ENCODE measurements around the gene PFN3. TPM values are rescaled to one million over a fixed set of nuclear protein-coding genes. Genes with fewer than 3 reads are reported as not detected.
"Not testable (repeated sequence)": the region's sequence is repeated elsewhere in the genome, so short reads cannot be mapped to it uniquely, and the experiment has no call there.

The PFN3 gene
- polyA plus RNA-seq, 3 donors from 2014 or later, result not detected

DNA sequence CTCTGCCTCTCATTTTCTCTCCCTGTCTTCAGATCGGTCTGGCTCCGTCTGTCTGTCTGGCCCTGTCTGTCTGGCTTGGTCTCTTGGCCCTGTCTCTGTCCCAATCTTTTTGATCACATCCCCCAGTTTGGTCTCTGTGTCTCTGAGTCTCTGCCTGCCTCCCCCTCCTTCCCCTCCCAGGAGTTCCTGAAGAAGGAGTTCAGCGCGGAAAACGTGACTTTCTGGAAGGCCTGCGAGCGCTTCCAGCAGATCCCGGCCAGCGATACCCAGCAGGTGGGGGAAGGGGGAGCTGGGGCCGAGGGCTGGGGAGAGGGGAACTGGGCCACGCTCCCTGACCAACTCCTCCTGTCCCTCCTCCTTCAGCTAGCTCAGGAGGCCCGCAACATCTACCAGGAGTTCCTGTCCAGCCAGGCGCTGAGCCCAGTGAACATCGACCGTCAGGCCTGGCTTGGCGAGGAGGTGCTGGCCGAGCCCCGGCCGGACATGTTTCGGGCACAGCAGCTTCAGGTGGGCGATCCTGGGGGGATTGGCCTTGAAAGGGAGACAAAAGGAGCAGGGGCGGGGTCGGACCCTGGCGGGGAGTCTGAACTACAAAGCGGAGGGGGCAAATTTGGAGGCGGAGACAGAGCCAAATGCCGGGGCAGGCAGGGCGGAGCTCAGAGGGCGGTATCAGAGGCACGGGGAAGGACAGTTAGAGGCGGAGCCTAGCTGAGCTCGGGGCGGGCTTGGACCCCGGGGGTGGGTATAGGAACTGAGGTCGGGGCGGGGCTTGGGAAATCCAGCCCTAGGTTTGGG, 33.7 kb downstream of the PFN3 start:
- Mint-ChIP-seq H3K4me1 (peaks cover 39 to 44% of the 10 kb centered on the region in 2 donors), H3K4me3 (peak overlapping the region in 1 of 5 donors; percentile 47), H3K36me3 (peaks cover 13 to 18% (median 14%) of the 10 kb centered on the region in 3 donors), H3K27ac (no peak overlapping the region), H3K27me3 (ENCODE audit: low read depth in 3 of 3) (peaks cover 0 to 4% (median 1%) of the 10 kb centered on the region in 3 donors), H3K9me3 (no peaks in the 10 kb centered on the region)
- DNase-seq, result no peak

DNA sequence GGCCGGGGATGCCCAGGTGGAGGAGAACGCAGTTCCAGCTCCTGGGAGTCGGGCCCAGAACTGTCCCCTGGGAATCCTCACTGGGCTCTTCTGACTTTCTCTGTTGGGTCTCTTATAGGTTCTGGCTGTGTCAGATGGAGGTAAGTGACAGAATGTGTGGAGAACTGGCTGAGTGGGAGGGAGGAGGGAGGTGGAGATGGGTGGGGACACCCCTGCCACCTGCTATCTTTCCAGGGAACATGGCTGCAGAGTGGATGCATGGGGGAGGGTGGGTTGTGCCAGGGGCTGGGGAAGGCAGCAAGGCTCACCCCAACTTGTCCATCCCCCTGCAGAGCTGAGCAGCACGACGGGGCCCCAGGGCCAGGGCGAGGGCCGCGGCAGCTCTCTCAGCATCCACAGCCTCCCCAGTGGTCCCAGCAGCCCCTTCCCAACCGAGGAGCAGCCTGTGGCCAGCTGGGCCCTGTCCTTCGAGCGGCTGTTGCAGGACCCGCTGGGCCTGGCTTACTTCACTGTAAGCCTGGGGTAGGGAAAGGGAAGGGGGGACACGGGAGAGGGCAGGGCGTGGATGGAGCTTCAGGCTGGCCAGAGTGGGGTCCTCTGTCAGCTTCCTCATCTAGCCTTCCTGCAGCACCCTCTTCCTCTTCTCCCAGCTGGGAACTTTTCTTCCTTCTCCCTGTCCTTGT, 34.5 kb downstream of the PFN3 start:
- H3K4me3 Mint-ChIP-seq, result peak overlapping the region in 1 of 5 donors; percentile 47
- no peaks in the 10 kb centered on the region for H3K9me3 Mint-ChIP-seq
- H3K27me3 Mint-ChIP-seq (ENCODE audit: low read depth in 3 of 3), result peaks cover 0 to 3% (median 1%) of the 10 kb centered on the region in 3 donors
- no peak for DNase-seq
- no peak overlapping the region for H3K27ac Mint-ChIP-seq
- peaks cover 42 to 44% of the 10 kb centered on the region in 2 donors for H3K4me1 Mint-ChIP-seq
- H3K36me3 Mint-ChIP-seq, result peaks cover 13 to 18% (median 14%) of the 10 kb centered on the region in 3 donors

DNA sequence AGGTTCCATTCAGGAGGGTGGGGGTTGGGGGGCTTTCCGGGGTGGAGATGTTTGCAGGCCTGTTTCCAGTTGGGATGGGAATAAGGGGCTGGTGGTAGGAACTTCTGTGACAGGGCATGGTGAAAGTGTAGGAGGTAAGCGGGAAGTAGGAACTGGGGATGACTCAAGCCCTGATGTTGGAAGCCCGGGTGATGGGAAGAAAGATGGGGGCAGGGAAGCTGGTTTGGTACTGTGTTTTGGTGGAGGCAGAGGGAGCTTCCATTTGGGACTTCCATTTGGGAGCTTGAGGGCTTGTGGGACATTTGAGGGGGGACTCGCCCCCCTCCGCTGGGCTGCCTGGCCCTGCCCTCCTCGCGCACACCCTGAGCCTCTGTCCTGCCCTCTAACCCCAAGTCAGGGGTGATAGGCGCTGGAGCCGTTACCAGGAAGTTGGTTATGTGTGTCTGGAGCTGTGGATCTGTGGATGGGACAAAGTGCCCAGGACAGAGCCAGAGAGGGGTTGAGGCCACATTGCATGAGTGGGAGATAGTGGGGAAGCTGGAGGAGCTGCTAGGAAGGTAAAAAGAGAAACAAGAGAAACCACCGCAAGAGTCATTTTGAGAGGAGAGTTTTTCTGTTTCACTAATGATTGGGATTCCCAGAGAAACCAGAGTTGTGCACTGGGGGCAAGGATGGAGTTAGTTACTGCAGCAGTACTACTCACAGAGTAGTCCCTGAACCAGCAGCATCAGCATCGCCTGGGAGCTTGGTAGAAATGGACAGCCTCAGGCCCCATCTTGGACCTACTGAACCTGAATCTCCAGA, 36.1 kb downstream of the PFN3 start:
- Mint-ChIP-seq H3K36me3 (peaks cover 13 to 16% (median 13%) of the 10 kb centered on the region in 3 donors), H3K4me3 (peak overlapping the region in 2 of 5 donors; percentile 36 to 49), H3K27ac (peak overlapping the region in 3 of 6 donors; percentile 18 to 57 (median 28)), H3K9me3 (no peaks in the 10 kb centered on the region), H3K27me3 (ENCODE audit: low read depth in 3 of 3) (peaks cover 0 to 3% (median 1%) of the 10 kb centered on the region in 3 donors), H3K4me1 (peaks cover 48 to 56% of the 10 kb centered on the region in 2 donors)
- DNase-seq, result no peak

GRCh38 chr5:177363565-177363964, 36.9 kb downstream of the PFN3 start:
- H3K9me3 Mint-ChIP-seq, result no peaks in the 10 kb centered on the region
- H3K27me3 Mint-ChIP-seq (ENCODE audit: low read depth in 3 of 3), result peaks cover 1 to 6% (median 3%) of the 10 kb centered on the region in 3 donors
- H3K36me3 Mint-ChIP-seq, result peaks cover 5 to 8% (median 6%) of the 10 kb centered on the region in 3 donors
- peaks cover 48 to 57% of the 10 kb centered on the region in 2 donors for H3K4me1 Mint-ChIP-seq
- peak overlapping the region in 2 of 5 donors; percentile 77 to 81 for H3K4me3 Mint-ChIP-seq
- H3K27ac Mint-ChIP-seq, result peak overlapping the region in 1 of 6 donors; percentile 64
- no peak for DNase-seq

DNA sequence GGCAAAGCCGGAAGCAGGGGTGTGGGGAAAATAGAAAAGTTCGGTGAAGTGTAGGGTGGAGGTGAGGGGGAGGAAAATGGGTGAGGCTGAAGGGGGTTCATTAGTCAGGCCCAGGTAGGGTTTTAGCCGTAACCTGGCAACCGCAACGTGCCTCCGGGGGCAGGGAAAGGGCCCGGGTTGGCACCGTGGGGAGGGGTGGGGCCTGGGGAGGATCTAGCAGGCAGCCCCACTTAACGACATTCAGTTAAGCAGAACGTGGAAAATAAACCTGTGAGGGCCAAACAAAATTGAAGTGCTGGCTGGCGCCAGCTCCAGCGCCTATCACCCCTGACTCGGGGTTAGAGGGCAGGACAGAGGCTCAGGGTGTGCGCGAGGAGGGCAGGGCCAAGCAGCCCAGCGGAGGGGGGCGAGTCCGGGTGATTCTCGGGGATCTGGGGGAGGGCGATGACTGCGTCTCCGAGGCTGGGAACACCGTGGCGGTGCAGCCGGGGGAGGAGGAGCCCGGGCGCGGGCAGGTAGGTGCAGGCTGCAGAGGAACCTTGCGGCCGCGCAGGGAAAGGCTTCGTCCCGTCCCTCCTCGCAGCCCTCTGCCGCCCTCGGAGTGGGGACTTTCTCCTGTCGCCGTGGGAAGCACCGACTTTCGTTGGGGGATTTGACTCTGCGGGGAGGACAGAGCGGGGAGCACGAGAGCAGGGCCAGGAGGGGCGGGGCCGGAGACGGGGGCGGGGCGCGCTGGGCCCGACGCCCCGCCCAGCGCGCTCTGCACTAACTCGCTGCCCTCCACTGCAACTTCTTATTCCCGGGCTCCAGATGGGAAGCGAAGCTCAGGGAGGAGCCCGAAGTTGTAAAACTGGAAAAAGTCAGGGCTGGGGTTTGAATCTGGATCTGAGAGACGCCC, 37.6 kb downstream of the PFN3 start:
- Mint-ChIP-seq H3K9me3 (no peaks in the 10 kb centered on the region), H3K4me1 (peaks cover 49 to 56% of the 10 kb centered on the region in 2 donors), H3K27ac (peak overlapping the region; percentile 49 to 89 (median 68)), H3K36me3 (peaks cover 0 to 3% (median 0%) of the 10 kb centered on the region in 3 donors), H3K4me3 (peak overlapping the region; percentile 71 to 81 (median 77)), H3K27me3 (ENCODE audit: low read depth in 3 of 3) (peaks cover 1 to 9% (median 7%) of the 10 kb centered on the region in 3 donors)
- DNase-seq, result peak; percentile 35 to 46 (median 40)

GRCh38 chr5:177362292-177362609, 38.2 kb downstream of the PFN3 start:
- peaks cover 0 to 3% (median 0%) of the 10 kb centered on the region in 3 donors for H3K36me3 Mint-ChIP-seq
- H3K9me3 Mint-ChIP-seq, result no peaks in the 10 kb centered on the region
- peaks cover 55 to 61% of the 10 kb centered on the region in 2 donors for H3K4me1 Mint-ChIP-seq
- H3K27me3 Mint-ChIP-seq (ENCODE audit: low read depth in 3 of 3), result peaks cover 4 to 15% (median 12%) of the 10 kb centered on the region in 3 donors
- DNase-seq, result no peak
- peak overlapping the region; percentile 33 to 81 (median 59) for H3K4me3 Mint-ChIP-seq
- H3K27ac Mint-ChIP-seq, result peak overlapping the region; percentile 36 to 68 (median 62)

- peak overlapping the region; percentile 36 to 68 (median 62) for H3K27ac Mint-ChIP-seq
- DNase-seq, result no peak
- no peaks in the 10 kb centered on the region for H3K9me3 Mint-ChIP-seq
- H3K4me3 Mint-ChIP-seq, result peak overlapping the region; percentile 33 to 81 (median 59)
- peaks cover 61 to 67% of the 10 kb centered on the region in 2 donors for H3K4me1 Mint-ChIP-seq
- peaks cover 3 to 16% (median 15%) of the 10 kb centered on the region in 3 donors for H3K27me3 Mint-ChIP-seq (ENCODE audit: low read depth in 3 of 3)
- peaks cover 0 to 3% (median 0%) of the 10 kb centered on the region in 3 donors for H3K36me3 Mint-ChIP-seq
Measured at GRCh38 chr5:177361418-177362291, 38.8 kb downstream of the PFN3 start.

DNA sequence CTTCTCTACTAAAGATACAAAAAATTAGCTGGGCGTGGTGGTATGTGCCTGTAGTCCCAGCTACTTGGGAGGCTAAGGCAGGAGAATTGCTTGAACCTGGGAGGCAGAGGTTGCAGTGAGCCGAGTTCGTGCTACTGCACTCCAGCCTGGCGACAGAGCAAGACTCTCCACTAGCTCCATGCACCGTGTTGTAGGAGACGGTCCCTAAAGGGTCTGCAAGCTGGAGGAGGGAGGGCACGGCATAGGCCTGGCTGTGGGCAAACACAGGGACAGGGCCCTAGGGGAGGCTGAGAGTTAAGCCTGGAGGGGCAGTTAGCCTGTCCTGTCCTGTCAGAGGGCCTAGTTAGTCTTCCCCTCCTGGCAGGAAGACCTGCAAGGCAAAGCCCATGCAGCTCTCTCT, 39.7 kb downstream of the PFN3 start:
- Mint-ChIP-seq H3K27ac (peak overlapping the region in 2 of 6 donors; percentile 58 to 68), H3K4me3 (peak overlapping the region in 1 of 5 donors; percentile 18), H3K27me3 (ENCODE audit: low read depth in 3 of 3) (peaks cover 3 to 16% (median 15%) of the 10 kb centered on the region in 3 donors), H3K4me1 (peaks cover 70 to 77% of the 10 kb centered on the region in 2 donors)
- not testable (repeated sequence) for H3K36me3 Mint-ChIP-seq, H3K9me3 Mint-ChIP-seq, DNase-seq

GRCh38 chr5:177359860-177360259, 40.6 kb downstream of the PFN3 start:
- no peak for DNase-seq
- peaks cover 79 to 83% of the 10 kb centered on the region in 2 donors for H3K4me1 Mint-ChIP-seq
- H3K9me3 Mint-ChIP-seq, result no peaks in the 10 kb centered on the region
- no peaks in the 10 kb centered on the region for H3K36me3 Mint-ChIP-seq
- peak overlapping the region; percentile 79 to 85 (median 83) for H3K4me3 Mint-ChIP-seq
- H3K27me3 Mint-ChIP-seq (ENCODE audit: low read depth in 3 of 3), result peaks cover 3 to 16% (median 15%) of the 10 kb centered on the region in 3 donors
- peak overlapping the region in 5 of 6 donors; percentile 74 to 91 (median 89) for H3K27ac Mint-ChIP-seq

DNA sequence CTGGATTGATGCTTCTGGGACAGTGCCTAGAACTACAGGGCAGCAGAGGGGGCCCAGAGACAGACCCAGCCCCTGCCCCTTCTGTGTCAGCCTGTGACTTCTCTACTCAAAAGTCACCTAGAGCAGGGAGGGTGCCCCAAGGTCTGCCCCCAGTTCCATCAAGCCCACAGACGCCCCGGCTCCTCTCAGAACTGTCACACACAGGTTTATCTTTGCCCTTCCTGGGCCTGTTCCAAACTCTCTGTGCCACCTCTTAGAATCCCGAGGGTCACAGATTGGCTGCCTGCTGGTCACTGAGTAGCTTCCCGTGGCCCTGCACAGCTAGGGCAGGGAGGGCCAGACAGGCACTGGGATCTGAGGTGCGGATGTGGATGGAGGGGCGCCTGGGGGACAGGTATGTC, 41.0 kb downstream of the PFN3 start:
- Mint-ChIP-seq H3K4me3 (peak overlapping the region; percentile 79 to 85 (median 83)), H3K27ac (peak overlapping the region; percentile 78 to 91 (median 90)), H3K9me3 (no peaks in the 10 kb centered on the region), H3K36me3 (no peaks in the 10 kb centered on the region), H3K27me3 (ENCODE audit: low read depth in 3 of 3) (peaks cover 3 to 16% (median 15%) of the 10 kb centered on the region in 3 donors), H3K4me1 (peaks cover 79 to 86% of the 10 kb centered on the region in 2 donors)
- DNase-seq, result no peak

DNA sequence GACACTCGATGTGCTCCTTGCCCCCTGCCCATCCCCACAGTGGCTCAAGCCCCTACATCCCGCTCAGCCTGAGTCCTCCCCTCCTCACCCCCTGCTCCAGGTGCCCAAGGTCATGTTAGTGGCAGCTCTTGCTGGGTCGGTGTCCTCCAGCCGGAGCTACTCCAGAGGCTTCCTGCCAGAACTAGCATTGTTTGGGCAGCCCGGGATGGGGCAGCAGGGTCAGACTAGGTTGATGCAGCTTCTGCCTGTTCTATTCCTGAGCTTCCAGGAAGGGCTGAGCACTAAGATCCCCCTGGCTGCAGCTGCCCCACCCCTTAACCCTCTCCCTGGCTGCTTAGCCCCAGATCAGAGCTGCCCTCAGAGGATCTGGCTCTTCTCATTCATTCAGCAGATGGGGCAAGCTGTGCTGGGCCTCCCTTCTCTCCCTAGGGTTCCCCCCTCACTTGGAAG, 42.1 kb downstream of the PFN3 start:
- Mint-ChIP-seq H3K27me3 (ENCODE audit: low read depth in 3 of 3) (peaks cover 4 to 17% (median 16%) of the 10 kb centered on the region in 3 donors), H3K36me3 (no peaks in the 10 kb centered on the region), H3K4me1 (peaks cover 76 to 79% of the 10 kb centered on the region in 2 donors), H3K4me3 (peak overlapping the region; percentile 79 to 85 (median 83)), H3K27ac (peak overlapping the region; percentile 78 to 91 (median 90)), H3K9me3 (no peaks in the 10 kb centered on the region)
- no peak for DNase-seq
